SK-N-SH (cell line): ENCODE measurements around the gene ME3.
A peak's percentile ranks its signal among the peaks of the same experiment; 100 is the strongest.

Experiments used
- CTCF ChIP-seq: fragments of 200-600 bp; sonication (generic); IDR thresholded peaks from 2 replicates; pipeline ENCODE4 v1.6.1; 2017; ENCODE audit warnings: antibody characterized with exemption, mild to moderate bottlenecking, moderate library complexity
- EP300 ChIP-seq, 2 experiments: IDR thresholded peaks; 2 replicates each; pipeline versions ENCODE4 v1.4.0 to v1.6.1; 2012; ENCODE audit warnings: borderline replicate concordance in 1 of 2, low read depth in 1 of 2, low read length in 1 of 2
- PBX3 ChIP-seq: IDR thresholded peaks from 2 replicates; pipeline ENCODE4; 2012
- USF2 ChIP-seq: fragments of 150-350 bp; IDR thresholded peaks from 2 replicates; pipeline ENCODE4 v1.6.1; 2017; ENCODE audit warnings: antibody characterized with exemption, low read length, low read depth, borderline replicate concordance

GRCh38 chr11:86680716-86681482 is 8.5 kb upstream of the ME3 start:
- TF ChIP-seq CTCF = no peak
- TF ChIP-seq PBX3 = peak; percentile 42; the same call in 1 of the 2 replicates
- TF ChIP-seq USF2 = no peak
- TF ChIP-seq EP300 (IDR thresholded peaks at IDR 0.05; ENCODE audit: borderline replicate concordance in 1 of 2, low read depth in 1 of 2, low read length in 1 of 2) = peak in 1 of 2 experiments; percentile 27; a peak in 1 of 4 replicates
